GM19372 (cell line): ENCODE data around the gene ERN2.
A peak's percentile ranks its signal among the peaks of the same experiment; 100 is the strongest.

Source experiments
- ATAC-seq: cut with Tn5 transposase; IDR thresholded peaks from one replicate; pipeline ENCODE4 v1.9.1; 2021; ENCODE audit warnings: mild to moderate bottlenecking, low read depth, moderate library complexity; ENCODE audit not compliant: unreplicated experiment

The ERN2 gene

DNA sequence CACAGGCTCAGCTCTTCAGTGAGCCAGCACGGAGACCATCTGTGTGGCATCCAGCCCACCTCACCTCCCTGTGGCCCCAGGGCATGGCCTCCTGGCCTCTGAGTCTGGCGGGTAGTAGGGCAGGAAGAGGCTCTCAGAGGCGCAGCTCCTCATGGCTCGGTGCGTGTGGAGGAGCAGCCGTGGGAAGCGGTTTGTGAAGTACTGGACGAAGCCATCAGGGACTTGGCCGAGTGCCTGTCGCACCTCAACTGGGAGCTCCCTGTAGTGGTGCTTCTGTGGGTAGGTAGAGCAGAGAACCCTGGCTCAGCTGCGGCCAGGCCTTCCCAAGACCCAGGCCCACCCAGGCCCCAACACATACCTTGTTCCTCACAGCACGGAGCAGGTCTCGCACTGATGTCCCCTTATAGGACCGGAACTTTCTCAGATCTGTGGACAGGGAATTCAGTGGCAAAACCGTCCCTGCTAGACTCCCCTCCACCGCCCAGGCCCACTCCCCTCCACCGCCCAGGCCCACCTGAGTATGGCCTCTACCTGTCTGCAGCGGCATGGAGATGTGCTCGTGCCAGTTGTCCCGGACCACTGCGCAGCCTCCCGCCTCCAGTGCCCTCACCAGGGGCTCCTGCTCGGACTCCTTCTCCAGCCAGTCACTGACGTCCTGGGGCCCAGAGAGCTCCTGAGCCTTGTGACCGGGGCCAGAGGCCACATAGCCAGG lies 22.1 kb downstream of the ERN2 start:
- no peak for ATAC-seq

DNA sequence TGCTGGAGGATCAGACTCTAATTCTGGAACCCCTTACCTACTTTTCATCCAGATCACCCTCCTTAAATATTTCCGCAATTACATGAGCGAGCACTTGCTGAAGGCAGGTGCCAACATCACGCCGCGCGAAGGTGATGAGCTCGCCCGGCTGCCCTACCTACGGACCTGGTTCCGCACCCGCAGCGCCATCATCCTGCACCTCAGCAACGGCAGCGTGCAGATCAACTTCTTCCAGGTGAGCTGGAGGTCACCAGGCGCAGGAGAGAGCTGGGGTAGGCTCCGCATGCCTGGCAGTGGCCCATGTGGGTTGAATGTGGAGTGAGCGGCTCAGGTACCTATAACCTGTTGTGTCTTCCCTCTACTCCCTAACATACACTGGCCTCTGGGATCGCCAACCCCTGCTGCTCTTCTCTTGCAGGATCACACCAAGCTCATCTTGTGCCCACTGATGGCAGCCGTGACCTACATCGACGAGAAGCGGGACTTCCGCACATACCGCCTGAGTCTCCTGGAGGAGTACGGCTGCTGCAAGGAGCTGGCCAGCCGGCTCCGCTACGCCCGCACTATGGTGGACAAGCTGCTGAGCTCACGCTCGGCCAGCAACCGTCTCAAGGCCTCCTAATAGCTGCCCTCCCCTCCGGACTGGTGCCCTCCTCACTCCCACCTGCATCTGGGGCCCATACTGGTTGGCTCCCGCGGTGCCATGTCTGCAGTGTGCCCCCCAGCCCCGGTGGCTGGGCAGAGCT lies 23.4 kb downstream of the ERN2 start:
- no peak for ATAC-seq

DNA sequence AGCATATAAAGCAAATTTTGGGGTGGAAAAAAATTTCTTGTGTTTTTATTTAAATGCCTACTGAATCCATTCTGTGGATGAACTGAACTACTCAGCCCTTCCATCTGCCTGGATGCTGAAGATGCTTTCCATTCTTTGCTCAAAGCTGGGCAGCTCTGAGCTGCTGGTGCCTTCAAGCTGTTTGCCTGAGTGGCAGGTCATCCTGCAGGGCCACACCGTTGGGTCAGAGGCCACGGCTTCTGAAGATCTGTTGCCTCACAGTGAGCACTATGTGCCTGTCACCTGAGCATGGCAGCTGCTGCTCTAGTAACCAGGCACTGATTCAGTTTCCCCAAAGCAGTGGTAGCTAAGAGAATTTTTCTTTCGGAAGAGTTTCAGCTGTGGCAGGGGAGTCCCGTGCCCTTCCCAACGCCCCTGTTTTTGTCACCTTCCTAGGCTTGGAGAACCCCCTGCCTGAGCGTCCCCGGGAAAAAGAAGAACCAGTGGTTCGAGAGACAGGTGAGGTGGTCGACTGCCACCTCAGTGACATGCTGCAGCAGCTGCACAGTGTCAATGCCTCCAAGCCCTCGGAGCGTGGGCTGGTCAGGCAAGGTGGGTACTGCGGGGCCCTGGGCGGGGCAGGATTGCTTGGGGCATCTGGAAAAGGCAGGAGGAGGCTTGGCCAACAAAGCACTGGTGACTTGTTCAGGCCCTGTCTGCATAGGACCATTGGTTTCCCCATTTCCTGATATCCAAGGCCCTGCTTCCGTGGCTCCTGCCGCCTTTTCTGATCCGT lies 25.8 kb downstream of the ERN2 start:
- ATAC-seq: no peak

DNA sequence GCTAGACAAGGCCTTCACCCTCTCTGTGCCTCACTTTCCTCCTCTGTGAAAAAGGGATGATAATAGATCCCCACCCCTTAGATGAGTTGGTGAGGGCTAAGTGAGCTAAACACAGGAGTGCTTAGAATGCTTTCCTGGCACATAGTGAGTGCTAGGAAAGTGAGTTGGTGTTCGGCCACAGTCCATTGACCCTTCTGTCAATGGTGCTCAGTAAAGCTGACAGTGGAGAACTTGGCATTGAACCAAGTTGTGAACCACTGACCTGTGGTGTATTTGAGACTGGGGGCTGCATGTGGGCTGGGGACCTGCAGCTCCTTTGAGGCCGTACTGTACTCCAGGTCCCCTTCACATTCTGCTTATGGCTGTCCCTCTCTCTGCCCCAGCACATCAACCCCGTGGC lies 29.5 kb downstream of the ERN2 start:
- no peak for ATAC-seq

DNA sequence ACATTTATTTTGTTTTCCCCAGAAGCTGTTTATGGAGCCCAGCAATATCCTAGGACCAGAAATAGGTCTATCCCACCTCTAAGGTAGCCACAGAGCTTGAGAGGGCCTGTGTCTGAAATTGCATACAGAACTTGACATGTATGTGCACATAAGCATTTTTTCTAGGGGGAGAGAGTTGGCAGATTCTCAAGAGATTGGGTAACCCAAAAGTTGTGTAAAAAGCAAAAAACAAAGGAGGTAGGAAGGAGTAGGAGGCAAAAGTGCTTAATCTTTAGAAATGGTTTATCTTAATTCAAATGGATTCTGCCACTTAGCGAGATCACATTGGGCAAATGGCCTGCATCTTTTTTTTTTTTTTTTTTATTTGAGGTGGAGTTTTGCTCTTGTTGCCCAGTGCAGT lies 30.8 kb downstream of the ERN2 start:
- no peak for ATAC-seq

DNA sequence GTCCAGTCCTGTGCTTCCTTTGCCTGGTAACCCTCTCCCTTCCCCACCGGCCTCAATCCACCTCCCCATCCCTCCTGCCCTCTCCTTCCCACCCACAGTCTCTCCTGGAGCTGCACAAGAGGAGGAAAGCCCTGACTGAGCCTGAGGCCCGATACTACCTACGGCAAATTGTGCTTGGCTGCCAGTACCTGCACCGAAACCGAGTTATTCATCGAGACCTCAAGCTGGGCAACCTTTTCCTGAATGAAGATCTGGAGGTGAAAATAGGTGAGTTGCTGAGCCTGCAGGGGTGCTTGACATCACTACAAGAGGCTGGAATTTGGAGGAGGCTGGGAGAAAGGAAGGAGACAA lies 33.1 kb downstream of the ERN2 start:
- ATAC-seq: no peak

DNA sequence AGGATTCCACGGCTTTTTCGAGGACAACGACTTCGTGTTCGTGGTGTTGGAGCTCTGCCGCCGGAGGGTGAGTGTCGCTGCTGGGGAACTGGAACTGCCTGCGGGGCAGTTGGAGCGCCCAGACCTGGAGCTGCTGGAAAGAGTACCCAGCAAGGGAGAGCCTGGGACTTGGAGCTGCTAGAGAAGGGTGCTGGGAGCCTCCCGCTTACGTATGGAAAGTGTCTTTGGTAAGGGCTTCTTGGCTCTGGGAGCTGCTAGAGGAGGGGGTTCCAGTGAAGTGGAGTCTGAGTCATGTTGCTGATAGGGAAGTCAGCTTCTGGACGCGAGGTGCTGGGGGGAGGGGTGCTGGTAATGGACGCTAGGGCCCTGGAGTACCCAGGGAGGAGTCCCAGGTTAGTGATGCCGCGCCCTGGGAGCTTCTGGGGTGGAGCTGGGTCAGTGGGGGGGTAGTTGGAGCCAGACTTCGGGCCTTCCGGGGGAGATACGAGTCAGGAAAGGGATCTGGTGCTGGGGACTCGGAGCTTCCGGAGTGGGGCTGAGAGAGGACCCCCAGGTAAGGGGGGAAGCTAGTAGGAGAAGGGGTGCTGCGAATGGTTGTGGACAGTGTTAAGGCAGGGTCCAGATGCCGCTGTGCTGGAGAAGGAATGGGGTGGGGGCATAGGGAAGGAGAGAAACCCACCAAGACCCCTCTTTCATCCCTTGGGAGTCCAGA lies 33.6 kb downstream of the ERN2 start:
- ATAC-seq: peak; percentile 12

DNA sequence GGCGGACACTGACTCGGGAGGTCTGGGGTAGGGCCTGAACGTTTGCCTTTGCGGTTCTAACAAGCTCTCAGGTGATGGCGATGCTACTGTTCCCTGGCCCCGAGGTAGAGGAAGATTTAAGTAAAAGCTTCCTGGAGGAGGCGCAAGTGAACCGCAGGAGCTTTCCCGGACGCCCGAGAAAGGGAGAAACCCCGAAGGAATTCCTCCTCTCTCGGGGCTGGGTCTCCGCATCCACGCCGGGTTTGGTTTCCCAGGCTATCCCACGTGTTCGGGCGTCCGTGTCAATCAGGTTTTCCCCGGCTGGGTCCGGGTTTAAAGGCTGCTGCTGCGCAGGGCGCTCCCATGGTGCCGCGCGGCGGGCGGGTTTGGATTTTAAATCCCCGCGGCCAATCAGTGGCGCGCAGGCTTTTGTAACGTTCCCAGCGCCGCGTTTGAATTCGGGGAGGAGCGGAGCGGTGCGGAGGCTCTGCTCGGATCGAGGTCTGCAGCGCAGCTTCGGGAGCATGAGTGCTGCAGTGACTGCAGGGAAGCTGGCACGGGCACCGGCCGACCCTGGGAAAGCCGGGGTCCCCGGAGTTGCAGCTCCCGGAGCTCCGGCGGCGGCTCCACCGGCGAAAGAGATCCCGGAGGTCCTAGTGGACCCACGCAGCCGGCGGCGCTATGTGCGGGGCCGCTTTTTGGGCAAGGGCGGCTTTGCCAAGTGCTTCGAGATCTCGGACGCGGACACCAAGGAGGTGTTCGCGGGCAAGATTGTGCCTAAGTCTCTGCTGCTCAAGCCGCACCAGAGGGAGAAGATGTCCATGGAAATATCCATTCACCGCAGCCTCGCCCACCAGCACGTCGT lies 34.4 kb downstream of the ERN2 start, which contains the start of gene PLK1:
Gene PLK1 (plus strand): TSS at position 460 of the 844 bp plus-strand sequence. CDS start 44 bp downstream, at position 504.
- peak; percentile 83 for ATAC-seq

DNA sequence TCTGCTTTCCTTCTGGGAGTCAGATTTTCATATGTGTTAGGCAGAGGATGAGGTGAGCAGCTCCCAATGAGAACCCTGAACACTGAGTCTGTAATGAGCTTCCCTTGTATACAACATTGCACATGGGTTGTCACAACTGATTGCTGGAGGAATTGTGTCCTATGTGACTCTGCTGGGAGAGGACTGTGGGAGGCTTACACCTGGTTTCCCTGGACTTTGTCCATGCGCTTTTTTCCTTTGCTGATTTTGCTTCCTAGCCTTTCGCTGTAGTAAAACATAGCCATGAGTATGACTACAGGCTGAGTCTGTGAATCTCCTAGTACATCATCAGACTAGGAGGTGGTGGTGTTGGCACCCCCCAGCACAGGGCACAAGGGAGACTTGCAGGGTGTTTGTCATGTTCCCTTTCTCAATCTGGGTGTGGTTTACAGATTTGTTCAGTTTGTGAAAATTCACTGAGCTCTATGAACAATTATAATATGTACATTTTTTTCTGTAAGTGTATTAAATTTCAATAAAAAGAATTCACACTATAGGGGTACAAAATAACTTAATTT lies 36.0 kb downstream of the ERN2 start:
- ATAC-seq: no peak

DNA sequence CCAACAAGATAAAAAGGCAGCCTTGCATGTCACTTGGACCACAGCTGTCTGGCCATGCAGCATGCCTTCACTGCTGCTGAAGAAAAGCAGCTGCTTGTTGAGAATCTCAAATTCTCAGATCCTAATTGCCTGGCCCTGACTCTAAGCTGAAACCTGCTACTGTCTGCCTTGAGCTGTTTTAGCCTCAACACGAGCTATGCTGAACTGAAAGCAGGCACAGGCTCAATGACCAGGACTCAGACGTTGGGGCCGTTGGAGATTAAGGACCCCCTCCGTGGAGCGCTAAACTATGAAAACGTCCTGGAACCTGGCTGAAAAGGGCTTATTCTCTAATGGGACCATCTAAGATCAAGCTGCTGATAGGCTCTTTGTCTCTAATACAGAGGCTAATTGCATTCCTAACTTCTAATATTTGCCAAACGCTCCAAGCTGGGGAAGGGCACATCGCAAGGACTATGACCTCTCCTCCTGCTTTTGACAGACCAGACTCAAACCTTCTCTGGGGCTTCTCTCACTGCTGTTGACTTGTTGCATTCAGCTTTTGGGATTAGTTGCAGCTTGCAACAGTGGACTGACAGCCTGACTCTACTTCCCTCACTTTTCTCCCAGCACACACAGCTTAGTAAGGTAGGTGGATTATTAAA lies 38.9 kb downstream of the ERN2 start:
- ATAC-seq: no peak

DNA sequence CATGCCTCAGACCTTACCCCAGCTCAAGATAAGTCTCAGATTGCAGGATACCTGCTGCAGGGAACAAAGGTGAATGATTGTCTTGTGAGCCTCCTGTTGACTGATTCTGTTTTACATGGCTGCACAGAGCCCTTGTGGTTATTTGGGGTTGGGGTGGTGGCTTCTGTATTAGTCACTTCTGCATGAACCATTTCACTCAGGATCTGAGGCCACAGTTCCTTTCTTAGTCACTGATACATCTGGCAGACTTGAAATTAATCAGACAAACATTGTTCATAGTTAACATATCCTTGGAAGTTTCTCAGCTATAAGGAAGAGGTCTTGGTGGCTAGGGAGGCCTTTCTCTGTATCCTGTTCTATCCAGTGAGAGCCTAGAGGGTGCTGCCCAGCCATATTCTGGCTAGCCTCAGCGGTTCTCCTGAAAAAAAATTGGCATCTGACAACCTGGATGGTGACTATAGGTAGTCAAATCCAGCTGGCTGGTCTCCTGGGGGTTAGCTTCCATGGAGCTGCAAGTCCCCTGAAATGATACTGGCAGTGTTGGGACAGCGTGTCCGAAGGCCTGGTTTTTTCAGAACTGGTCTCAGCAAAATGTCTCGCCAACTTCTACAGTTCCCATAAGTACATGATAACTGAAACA lies 42.8 kb downstream of the ERN2 start:
- peak; percentile 88 for ATAC-seq

DNA sequence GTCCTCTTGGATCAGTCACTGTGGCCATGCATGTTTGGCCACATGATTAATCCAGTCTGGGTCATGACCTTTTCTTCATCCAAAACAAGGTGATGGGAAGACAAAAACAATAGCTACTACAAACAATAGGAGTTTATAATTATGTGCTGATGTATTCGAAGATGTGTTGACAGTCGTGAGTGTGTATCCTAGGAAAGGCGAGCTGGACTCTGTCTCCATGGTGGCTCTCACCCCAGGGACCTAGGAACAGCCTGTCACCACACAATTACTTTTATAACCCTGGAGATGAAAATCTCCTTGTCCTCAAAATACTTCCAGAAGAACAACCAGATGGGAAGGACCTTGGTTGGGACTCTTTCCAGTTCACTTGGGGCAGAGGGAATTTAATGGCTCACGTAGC lies 44.1 kb downstream of the ERN2 start:
- ATAC-seq: no peak

DNA sequence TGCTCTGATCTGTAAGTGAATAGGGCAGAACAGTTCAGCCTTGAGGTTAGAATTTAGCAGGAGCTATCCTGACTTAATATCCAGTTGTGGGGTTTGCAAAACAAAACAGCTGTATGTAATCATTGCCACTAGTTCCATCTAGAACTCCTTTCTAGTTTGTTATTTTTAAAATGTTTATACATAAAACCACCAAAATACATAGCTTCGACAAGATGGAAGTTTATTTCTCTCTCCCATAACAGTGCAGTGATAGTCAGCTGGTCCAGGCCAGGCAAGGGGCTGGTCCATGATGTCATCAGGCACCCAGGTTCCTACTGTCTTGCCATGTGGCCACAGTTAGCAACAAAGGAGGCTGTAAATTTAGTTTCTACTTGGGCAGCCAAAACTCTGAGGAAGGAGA lies 44.8 kb downstream of the ERN2 start:
- no peak for ATAC-seq

DNA sequence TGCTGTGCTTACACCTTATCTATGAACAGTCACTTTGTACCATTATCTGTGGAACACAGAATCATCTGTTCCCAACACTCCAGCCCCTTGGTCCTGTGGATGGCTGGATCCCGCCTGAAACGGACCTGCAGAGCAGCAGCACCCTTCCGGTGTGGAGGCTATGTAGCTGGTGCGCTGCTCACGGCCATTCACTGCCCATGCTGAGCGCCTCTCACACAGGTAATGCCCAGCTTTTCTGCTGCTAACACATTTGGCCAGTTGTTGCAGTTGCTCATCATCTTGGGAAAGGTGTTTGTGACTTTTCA lies 45.7 kb downstream of the ERN2 start:
- ATAC-seq: no peak

DNA sequence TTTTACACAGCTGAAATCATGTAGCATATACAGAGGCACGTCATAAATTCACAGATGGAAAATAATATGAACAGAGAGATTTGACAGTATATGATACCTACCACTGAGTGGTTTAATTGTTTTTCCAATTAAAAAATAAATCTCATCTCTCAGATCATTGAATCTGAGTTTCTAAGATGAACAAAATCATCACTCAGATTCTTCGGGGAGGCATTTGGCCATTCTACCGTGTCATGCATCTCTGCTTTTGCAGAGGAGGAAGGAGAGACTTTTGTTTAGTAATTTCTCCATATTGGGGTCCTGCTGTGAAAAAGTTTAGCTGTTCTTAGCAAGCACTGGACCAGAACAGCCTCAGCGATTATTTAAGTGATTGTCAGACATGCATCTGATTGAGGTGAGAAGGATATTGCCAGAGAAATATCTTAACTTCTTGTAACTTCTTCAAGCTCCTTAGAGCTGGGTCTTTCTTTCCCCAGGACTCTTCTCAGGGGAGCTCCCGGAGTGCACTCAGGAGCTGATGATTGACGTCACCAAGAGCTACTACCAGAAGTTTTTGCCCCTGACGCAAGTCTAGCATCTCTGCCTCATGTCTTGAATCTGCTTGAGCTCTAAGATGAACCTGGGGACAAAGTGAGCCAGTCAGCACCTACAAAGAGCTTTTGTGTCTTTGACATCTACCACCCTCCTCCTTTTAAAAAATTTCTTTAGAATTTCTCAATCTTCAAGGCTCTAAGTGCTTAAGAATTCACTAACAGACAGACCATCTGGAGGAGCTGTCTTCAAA lies 46.3 kb downstream of the ERN2 start:
- ATAC-seq: no peak

DNA sequence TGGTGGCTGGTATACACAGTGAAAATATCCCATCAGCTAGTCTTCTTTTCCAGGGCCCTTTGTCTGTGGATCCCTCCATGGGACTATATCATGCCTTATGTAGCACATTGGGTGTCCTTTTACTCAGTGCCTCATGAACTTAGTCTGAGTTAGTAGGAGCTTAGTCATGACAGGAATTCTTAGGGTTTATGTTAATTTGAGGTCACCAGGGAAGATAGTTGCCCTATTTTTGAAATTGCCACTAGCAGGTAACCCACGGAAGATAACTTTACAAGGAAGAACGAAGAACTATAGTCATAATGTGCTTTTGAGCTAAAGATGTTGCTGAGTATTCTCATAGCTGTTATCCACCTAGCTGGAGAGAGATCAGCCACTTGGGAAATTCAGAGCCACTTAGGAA lies 49.1 kb downstream of the ERN2 start:
- no peak for ATAC-seq

DNA sequence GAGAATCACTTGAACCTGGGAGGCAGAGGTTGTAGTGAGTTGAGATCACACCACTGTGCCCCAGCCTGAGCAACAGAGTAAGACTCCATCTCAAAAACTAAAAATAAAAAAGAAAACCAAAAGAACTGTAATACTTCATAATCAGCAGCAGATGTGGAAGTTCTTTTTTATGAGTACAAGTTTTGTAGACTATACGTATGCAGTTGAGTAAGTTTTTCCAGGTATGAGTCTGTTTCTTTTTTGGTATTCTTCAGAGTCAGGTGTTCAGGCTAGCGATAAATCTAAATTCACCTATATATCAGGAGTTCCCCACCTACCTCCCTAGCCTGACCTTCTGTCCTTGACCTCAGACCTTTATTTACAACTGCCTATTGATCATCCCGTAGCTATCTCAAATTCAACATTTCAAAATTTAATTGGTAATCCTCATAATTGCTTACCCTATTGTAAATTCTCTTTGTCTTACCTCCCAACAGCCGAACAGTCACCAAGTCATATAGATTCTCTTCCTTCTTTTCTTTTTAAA lies 61.0 kb downstream of the ERN2 start:
- ATAC-seq: no peak
